PFSK-1 (cell line): ENCODE data around the gene LYRM1.

Source experiments
- FOXP2 ChIP-seq: optimal IDR thresholded peaks from 2 replicates; pipeline ENCODE3; 2011; ENCODE audit warnings: borderline replicate concordance, control low read depth, inconsistent platforms; ENCODE audit not compliant: insufficient read depth; ENCODE audit errors: extremely low read length, extremely low read depth
- POLR2AphosphoS5 ChIP-seq: IDR thresholded peaks from 2 replicates; pipeline ENCODE4 v1.6.1; 2012; ENCODE audit warnings: low read depth, mild to moderate bottlenecking, control low read depth, low read length, moderate library complexity
- REST ChIP-seq, 2 experiments: IDR thresholded peaks; 2 replicates each; pipeline versions ENCODE4 v1.6.1 to v1.8.0; 2011 to 2012; ENCODE audit warnings: low read depth in 2 of 2, low read length in 2 of 2, control low read depth in 1 of 2, inconsistent platforms in 1 of 2, mild to moderate bottlenecking in 1 of 2, moderate library complexity in 1 of 2; ENCODE audit not compliant: insufficient read depth in 1 of 2
- SIN3A ChIP-seq: IDR thresholded peaks from 2 replicates; pipeline ENCODE4 v1.6.1; 2012; ENCODE audit warnings: mild to moderate bottlenecking, low read length, moderate library complexity, borderline replicate concordance; ENCODE audit not compliant: insufficient read depth
- TAF1 ChIP-seq: IDR thresholded peaks from 2 replicates; pipeline ENCODE4 v1.6.1; 2012; ENCODE audit warnings: low read length, control low read depth, borderline replicate concordance; ENCODE audit not compliant: insufficient read depth

Gene LYRM1

GRCh38 chr16:20901436-20902112 lies 1.0 kb downstream of the LYRM1 start:
- TF ChIP-seq POLR2AphosphoS5 = no peak
- TF ChIP-seq FOXP2 = no peak
- TF ChIP-seq TAF1 = no peak
- no peak for TF ChIP-seq REST (IDR thresholded peaks at IDR 0.05; ENCODE audit: insufficient read depth in 1 of 2, low read depth in 2 of 2, low read length in 2 of 2)
- TF ChIP-seq SIN3A = no peak

GRCh38 chr16:20902426-20902825 lies 1.9 kb downstream of the LYRM1 start:
- TF ChIP-seq POLR2AphosphoS5 (no peak), FOXP2 (no peak), TAF1 (no peak), SIN3A (no peak), REST (IDR thresholded peaks at IDR 0.05; ENCODE audit: insufficient read depth in 1 of 2, low read depth in 2 of 2, low read length in 2 of 2) (no peak)

GRCh38 chr16:20903116-20903898 lies 2.7 kb downstream of the LYRM1 start:
- no peak for TF ChIP-seq TAF1
- no peak for TF ChIP-seq REST (IDR thresholded peaks at IDR 0.05; ENCODE audit: insufficient read depth in 1 of 2, low read depth in 2 of 2, low read length in 2 of 2)
- TF ChIP-seq POLR2AphosphoS5 = no peak
- TF ChIP-seq FOXP2 = no peak
- no peak for TF ChIP-seq SIN3A

GRCh38 chr16:20903899-20904506 lies 3.4 kb downstream of the LYRM1 start:
- TF ChIP-seq REST (IDR thresholded peaks at IDR 0.05; ENCODE audit: insufficient read depth in 1 of 2, low read depth in 2 of 2, low read length in 2 of 2) (no peak), SIN3A (no peak), FOXP2 (no peak), POLR2AphosphoS5 (no peak)
